Activated CD4-positive, CD25-positive, alpha-beta regulatory T cell treated with anti-CD3 and anti-CD28 coated beads, Interleukin-2, amount 50 U/mL, for 24 hours (primary cell): ENCODE data around the gene SAFB.

Source experiments
- ATAC-seq, 2 donors: fragments of 150-1000 bp; cut with Tn5 transposase; one replicate each; pipeline ENCODE4 v1.10.0; 2021; ENCODE audit warnings: mild to moderate bottlenecking in 1 of 2, moderate library complexity in 1 of 2

Gene SAFB

DNA sequence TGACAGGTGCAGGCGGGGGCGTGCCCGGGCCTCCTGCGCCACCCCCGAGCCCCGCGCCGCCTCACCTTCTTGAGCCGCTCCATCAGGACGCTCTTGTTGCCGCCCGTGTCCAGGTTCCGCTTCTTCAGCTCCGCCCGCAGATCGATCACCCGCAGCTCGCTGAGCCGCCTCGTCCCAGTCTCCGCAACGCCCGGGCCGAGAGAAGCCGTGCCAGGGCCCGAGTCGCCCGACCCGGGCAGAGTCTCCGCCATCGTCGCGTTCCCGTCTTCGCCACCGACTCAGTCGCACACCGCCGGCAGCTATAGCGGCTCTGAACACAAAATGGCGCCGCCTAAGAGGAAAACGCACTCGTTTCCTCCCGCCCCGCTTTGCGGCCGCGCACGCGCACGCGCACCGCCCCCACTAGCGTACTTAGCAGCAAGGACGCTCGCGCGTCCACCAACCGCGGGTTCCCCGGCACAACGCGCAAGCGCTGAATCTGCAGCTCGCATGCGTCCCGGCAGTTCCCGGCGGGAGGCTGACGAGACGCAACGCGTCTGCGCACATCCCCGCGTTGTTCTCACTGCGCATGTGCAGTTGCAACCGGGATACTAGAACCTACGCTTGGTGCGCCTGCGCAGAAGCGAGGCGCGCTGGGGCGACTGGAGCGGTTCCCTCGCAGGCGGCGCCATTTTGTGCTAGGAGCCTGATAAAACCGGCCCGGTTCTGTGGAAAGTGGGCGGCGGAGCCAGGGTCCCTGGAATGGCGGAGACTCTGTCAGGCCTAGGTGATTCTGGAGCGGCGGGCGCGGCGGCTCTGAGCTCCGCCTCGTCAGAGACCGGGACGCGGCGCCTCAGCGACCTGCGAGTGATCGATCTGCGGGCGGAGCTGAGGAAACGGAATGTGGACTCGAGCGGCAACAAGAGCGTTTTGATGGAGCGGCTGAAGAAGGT is at the start of gene SAFB, which contains the start of gene SAFB2:
Gene SAFB (plus strand): TSS at position 619 of the 932 bp plus-strand sequence. CDS start 123 bp downstream, at position 742.
Gene SAFB2 (minus strand): TSS at position 312 of the 932 bp plus-strand sequence. CDS start 61 bp downstream, at position 251.
- peak; percentile 81 to 86 for ATAC-seq

DNA sequence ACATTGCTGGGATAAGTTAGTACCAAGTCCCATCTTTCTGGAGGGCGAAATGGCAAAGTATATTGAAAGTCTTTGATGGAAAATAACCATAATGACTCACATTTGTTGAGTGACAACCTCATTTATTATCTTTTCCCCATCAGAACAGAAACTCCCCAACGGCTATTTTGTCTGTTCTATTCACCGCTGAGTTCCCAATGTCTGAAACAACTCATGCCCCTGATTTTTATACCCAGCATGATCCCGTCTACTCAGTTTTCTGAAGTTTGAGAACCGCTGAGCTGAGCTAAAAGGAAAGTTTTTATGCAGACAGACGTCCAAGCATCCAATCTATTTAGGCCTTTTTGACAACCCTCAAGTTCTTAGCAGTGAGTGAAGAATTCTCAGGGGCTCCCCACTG is 47.3 kb upstream of the SAFB start:
- ATAC-seq, result no peak

DNA sequence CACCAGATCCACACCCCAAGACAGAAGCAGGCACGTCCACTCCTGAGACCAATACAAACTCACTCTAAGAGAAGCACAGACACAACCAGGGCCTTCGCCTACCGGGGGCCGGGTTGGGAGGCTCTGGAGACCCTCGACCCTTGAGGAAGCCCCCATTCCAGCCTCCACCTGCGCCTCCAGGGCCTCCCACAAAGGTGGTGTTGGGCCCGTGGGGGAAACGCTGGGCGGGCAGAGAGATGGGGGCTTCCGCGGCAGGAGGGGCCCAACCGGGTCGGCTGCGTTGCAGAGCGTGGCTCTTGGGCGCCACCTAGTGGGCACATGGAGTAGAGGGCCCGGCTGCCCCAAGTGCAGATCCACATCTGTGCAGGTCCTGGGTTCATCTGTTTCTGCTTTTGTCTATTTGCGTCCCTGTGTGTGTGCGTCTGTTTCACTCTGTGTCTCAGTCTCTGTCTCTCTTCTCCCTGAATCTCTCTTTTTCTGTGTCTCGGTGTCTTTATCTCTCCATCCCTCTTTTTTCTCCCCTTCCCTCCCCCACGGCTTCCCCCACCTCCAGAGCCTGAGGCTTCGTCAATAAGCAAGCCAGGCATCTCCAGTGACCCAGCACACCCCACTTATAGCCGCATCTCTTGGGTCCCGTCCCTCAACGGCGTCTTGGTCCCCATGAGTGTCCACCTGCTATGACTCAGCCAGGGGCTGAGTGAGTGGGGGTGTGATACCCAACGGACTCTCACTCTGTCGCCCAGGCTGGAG is 44.6 kb upstream of the SAFB start:
- ATAC-seq, result peak; percentile 71 to 83

DNA sequence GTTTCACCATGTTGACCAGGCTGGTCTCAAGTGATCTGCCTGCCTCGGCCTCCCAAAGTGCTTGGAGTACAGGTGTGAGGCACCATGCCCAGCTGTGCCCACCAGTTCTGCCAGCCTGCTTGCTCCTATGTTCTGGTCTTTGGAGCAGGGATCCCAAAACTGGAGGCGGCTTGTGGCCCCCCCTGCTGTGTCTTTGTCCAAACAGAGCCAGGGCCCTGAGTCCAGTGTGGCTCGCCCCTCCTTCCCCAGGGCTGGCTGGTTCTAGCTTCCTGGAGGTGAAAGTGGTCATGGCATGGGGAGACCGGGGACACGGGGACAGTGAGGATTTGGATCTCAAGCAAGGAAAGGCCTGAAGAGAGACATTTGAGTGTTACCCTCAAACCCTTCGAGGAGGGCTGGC is 43.6 kb upstream of the SAFB start:
- ATAC-seq, result no peak

DNA sequence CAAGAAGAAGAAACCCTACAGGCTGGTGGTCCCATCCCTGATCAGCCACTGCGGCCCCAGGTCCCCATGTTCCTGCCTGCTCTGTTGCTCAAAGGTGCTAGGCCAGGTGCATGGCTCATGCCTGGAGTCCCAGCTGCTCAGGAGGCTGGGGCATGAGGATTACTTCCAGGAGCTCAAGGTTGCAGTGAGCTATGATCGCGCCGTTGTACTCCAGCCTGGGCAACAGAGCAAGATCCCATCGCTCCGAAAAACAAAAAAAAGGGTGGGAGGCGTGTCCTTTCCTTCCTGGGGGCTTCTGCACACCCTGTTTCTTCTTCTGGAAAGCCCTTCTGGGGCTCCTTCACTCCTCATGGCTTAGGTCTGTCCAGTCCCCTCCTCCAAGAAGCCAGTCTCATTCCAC is 43.2 kb upstream of the SAFB start:
- no peak for ATAC-seq

DNA sequence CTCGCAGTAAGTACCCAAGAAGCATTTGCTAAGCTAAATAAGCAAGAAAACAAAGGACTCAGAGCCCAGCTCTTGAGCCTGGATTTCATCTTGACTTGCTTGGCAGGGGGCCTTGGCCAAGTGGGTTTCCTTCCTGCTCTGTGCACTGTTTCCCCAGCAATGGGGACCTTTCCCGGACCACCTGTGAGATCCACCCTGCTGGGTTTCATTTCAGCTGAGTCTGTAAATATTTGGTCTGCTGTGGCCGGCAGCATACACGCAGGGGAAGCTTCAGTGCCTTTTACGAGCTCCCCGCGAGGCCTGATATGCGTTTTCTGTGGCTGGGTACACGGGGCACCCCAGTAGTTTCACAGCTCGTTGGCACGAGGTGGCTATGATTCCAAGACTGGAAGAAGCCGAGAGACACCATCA is 42.7 kb upstream of the SAFB start:
- no peak for ATAC-seq

DNA sequence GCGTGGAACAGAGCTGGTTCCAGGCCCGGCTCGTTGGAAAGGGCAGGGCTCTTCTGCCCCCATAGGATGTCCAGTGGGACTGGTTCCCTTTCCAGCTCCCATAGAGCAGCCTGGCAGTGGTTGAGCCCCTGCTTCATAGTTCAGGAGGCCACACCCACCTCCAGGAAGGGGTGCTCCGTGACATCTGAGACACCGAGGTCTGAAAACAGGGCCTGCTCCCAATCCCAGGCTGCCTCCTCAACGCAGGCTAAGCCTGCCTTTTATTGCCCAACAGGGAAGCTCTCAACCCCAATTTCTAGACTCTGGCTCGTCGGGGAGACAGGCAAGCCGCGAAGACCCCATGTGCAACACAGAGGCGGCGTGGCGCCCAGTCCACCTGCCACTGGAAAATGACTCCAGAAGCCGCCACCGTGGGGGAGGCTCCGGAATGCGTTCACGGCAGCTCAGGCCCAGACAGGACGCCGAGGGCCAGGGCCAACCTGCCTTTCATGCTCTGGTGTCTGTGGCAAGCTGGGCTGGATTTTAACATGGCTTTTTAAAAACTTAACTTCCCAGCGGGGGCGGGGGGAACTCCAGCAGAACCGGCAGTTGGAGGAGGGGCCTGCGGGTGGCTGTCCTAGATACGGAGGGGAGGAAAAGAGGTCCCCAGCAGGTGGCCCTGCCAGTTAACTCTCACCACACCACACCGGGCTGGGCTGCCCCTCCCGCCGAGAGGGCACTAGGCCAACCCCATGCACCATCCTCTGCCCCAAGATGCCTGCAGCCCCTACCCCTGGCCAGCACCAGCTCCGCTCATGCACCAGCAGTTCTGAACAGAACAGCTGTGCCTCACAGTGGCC is 37.2 kb upstream of the SAFB start:
- peak; percentile 28 to 50 for ATAC-seq

DNA sequence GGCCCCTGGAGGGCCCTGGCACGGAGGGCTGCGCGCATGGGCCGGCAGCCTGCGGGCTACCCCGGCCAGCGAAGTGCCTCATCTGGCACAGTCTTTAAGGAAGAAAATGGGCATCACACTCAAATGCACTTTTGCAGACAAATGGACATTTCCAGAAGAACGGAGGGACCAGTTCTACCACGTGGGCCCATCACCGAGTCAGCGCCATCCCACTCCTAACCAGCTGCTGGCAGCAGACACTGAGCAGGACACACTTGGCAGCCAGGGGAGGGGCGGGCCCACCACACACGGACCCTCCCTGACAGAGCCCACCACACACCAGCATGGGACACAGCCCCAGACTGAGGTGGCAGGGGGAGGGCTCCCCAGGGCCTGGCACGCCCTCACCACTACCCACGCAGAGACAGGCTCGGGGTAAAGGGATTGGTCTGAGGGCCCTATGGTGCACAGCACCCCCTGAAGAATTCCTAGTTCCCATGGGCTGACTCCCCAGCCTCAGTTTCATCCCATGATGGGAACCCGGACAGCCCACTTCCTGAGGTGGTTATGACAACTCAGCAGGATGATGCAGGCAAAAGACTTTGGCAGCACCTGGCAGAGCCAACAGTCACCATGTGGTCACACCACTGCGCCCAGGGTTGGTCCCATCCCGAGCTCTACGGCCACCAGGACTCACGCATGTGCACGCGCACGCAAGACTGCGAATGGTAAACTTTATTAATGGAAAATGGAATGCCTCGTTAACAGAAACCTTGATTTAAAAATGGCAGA is 36.4 kb upstream of the SAFB start:
- no peak for ATAC-seq

DNA sequence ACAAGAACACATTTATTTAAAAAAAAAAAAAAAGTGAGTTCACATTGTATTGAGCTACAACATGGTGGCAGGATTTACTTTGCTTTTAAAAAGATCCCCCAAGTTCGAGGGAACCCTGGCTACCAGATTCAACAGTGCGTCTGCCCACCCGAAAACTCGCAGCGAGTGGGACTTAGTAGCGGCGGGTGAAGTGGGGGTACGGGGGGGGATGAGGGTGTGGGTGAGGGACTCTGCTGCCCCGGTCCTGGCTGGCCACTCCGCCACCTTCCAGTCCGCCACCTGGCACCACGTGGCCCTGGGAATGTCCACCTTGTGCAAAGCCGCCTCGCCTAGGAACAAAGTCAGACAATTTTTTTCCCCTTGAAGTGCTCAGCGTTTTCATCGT is 35.8 kb upstream of the SAFB start:
- ATAC-seq, result no peak

DNA sequence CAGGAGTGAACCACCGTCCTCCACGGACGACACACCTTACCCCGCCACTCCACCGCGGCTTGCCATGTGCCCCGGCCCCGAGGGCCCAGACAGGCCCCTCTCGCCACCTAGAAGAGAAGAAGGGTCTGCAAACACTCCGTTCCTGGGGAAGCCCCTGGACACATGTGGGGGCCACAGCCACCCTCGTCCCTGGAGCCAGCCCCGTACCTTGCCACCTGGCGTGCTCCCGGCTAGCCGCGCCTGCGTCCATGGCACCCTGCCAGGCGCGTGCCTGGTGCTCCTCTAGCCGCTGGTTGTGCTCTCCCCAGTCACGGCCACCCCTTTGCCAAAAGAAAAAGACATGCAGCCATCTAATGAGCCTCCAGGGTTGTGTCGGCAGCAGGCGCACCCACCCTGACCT is 35.2 kb upstream of the SAFB start:
- no peak for ATAC-seq

DNA sequence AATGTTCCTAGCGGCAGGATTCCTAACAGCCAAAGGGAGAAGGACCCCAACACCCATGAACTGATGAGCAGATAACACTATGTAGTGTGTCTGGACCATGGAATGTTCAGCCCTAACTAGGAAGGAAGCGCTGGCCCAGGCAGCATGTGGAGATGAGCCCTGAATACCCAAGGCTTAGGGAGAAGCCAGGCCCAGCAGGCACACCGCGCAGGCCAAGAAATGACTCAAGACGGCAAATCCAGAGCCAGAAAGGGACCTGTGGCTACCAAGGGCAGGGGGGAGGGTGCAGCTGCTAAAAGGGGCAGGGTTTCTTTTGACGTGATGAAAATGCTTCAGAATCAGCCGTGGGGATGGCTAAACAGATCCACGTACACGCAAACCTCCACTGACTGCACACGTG is 34.4 kb upstream of the SAFB start:
- no peak for ATAC-seq

DNA sequence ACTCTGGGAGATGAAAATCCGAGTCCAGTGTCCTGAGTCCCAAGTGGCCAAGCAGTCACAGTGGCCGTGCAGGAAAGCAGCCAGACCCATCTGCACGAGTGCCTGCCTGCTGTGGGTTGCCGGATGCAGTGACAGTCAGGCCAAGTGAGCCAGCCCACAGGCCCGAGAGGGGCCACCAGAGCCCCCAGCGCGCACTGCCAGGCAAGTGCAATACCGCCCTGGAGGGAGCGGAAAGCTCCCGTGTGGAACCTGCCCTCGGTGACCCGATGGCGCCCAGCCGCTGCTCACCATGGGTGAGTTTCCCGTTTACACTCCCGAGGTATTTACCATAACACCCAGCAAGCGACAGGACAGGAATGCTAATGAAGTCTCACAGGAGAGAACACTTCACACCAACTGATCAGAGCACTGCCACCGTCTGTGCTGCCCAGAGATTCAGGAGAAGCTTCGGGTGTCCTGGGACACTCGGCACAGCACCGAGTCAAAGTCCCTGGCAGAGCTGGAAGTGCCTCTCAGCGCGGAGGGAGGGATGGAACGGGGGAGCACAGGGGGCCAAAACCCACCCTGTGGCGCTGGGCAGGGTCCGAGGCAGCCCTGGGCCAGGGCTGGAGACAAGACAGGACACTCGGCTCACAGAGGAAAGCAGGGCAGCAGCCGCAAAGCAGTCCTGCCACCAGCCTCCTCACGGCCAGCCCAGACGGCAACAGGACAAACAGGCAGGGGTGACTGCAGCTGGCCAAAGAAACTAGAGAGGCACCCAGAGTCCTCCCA is 33.8 kb upstream of the SAFB start:
- ATAC-seq, result no peak

DNA sequence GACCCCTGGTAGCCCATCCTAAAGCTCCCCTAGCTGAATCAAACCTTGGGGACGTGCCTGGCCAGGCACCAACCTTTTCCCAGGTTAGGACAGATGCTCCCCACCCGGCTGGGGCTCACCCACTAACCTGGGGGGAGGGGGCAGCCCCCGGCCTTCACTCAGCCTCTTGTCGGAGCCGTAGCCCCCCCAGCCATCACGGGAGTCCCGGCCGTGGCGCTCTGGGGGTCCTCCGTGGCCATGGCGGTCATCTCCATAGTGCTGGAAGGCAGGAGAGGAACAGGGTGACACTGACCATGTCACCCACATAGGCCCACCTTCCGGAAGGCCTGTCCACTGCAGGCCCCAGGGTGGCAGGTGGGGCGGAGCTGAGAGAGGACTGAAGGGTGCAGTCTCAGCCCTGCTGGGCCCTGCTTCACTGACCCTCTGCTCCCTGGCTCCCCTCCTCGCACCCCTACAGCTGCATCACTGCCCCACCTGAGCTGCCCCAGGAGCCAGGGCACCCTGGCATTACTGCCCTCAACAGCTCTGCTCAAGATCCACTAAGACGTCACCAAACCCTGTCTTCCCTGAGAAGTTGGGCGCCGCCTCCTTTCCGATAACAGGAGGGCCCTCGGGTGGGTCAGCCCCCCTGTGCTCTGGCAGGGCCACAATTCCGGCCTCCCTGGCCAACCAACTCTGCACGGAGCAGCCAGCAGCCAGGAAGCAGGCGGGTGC is 32.6 kb upstream of the SAFB start:
- ATAC-seq, result no peak

DNA sequence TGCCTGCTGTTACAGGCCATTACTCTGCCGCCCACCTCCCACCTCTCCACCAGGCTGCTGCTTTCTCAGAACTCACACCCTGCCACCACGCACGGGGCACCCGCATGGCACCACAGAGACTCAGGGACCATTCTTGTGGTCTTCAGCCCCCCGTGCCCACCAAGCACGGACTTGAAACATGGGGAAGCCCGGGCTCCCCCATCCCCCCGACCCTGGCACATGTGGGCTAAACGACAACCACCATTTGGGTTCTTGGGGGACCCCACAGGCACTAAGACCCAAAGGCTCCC is 32.1 kb upstream of the SAFB start:
- ATAC-seq, result no peak

DNA sequence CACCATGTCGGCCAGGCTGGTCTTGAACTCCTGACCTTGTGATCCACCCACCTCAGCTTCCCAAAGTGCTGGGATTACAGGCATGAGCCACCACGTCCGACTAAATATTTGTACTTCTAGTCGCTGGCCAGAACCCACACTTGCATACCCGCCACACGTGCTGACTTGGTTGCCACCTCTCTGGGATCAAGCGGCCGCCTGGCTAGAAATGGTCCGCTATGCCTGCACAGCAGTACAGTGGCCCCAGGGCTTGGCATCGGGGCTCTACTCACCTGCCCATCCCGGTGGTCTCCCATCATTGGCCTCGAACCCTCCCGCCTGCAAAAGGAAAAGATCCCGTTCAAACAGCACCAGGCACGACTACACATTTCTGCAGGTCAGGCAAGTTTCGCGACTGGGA is 31.4 kb upstream of the SAFB start:
- ATAC-seq, result no peak

DNA sequence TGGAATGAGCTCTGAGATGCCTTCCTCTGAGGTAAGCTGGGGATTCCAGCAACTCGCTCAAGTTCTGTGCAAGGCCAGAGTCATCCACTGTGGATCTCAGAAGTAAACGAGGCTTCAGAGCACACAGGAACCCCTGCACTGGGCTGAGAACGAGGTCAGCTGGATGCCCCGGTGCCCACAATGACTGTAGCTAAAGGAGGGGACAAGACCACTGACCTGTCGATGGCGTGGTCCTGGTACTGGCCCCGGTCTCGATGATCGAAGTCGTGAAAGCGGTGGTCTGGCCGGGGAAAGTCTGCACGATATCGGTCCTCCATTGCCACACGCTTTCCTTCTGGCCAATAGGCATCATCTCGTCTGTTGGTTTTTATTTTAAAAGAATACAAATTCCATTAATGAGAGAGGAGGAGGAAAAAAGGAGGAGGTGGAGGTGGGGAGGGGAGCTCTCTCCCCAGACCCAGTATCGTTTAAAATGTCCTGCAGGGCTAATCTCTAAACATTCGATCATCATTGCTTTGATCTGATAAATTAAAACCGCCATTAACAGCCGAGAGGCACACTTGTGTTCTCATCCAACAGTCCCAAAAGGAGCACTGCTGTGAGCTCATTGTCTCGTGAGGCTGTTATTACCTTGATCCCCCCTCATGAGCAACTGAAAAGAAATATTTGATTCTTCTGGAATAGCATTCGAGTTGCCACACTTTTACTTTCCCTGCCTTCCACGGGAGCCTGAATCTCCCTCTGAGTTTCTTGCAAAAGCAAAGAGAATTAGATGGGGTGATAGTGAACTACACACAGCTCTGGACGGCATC is 30.1 kb upstream of the SAFB start:
- no peak for ATAC-seq

DNA sequence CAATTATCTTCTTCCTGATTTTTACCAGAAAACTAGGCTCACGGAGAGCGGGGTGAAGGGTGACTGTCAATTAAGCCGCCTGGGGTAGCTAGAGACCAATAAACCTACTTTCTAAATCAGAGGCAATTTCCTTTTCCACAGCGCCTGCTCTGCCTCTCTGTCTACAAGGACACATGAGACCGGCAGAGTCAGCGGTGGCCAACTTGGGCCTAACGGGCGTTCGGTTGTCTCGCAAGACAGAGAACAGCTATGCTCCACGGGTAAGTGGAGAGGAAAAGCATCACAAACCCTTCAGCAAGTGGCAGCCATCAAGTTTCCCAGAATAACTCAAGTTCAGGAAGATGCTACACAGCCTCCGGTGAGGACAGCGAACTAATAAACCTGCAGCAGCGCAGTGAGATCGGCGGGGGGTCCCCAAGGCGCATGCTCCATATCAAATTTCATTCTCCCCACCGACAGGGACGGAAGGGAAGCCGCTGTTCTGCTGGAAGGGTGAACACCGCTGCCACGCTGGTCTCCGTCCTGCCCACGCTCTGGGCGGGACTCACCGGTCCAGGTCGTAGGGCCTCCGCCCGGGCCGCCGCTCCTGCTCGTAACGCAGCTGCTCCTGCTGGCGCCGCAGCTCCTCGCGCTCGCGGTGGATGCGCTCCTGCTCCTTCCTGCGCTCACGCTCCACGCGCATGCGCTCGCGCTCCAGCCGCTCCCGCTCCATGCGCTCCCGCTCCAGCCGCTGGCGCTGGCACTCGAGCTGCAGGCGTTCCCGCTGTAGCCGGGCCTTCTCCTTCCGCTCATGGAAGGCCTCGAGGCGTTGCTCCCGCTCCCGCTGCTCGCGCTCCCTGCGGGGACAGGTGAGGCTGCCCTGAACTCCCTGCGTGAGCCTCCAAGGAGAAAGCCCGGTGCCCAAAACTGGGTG is 29.3 kb upstream of the SAFB start:
- no peak for ATAC-seq

DNA sequence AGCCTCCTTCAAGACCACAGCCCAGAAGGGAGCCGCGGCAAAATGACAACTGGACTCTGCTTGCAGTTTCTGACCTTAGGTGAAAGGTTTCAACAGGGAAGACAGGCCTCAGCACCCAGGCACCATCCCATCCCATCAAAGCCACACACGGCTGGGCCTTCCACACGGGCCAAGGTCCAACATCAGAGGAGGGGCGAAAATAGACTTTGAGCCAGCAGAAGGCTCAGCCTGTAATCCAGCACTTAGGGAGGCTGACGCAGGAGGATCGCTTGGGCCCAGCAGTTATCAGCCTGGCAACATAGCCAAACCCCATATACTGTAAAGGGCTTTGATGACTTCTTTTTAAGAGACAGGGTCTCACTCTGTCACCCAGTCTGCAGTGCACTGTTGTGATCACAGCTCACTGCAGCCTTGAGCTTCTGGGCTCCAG is 28.3 kb upstream of the SAFB start:
- ATAC-seq, result no peak

DNA sequence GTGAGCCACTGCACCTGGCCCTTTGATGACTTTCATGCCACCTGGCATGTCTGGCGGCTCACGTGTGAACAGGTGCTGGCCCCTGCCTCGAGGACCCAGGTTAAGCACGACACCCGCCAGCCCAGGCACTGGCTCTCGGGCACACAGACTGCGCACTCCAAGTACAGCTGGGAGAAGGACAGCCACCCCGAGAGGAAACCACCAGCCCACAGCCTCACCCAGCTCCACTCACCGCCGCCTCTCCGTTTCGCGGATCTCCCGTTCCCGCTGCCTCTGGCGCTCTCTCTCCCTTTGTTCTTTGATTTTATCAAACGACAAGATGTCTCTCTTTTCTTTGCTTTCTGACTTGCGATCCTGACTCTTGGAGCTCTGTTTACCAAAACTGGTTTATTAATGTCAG is 27.8 kb upstream of the SAFB start:
- no peak for ATAC-seq
